NCI-H2196 (cell line): ENCODE results near the gene ATP8B3.

ENCODE experiments used
- DNase-seq: peaks from one replicate; lab custom pipeline; 2025; ENCODE audit not compliant: unreplicated experiment; lab: John Stamatoyannopoulos, UW

Gene ATP8B3, protein sequence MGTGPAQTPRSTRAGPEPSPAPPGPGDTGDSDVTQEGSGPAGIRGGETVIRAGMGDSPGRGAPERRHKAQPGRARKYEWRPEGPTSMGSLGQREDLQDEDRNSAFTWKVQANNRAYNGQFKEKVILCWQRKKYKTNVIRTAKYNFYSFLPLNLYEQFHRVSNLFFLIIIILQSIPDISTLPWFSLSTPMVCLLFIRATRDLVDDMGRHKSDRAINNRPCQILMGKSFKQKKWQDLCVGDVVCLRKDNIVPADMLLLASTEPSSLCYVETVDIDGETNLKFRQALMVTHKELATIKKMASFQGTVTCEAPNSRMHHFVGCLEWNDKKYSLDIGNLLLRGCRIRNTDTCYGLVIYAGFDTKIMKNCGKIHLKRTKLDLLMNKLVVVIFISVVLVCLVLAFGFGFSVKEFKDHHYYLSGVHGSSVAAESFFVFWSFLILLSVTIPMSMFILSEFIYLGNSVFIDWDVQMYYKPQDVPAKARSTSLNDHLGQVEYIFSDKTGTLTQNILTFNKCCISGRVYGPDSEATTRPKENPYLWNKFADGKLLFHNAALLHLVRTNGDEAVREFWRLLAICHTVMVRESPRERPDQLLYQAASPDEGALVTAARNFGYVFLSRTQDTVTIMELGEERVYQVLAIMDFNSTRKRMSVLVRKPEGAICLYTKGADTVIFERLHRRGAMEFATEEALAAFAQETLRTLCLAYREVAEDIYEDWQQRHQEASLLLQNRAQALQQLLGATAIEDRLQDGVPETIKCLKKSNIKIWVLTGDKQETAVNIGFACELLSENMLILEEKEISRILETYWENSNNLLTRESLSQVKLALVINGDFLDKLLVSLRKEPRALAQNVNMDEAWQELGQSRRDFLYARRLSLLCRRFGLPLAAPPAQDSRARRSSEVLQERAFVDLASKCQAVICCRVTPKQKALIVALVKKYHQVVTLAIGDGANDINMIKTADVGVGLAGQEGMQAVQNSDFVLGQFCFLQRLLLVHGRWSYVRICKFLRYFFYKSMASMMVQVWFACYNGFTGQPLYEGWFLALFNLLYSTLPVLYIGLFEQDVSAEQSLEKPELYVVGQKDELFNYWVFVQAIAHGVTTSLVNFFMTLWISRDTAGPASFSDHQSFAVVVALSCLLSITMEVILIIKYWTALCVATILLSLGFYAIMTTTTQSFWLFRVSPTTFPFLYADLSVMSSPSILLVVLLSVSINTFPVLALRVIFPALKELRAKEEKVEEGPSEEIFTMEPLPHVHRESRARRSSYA (N-terminal part only)

GRCh38 chr19:1811942-1812425 is at the start of gene ATP8B3:
TSS of gene ATP8B3 (minus strand) at chr19:1812276. CDS start at chr19:1811736, 540 bp downstream.
- DNase-seq: no peak

DNA sequence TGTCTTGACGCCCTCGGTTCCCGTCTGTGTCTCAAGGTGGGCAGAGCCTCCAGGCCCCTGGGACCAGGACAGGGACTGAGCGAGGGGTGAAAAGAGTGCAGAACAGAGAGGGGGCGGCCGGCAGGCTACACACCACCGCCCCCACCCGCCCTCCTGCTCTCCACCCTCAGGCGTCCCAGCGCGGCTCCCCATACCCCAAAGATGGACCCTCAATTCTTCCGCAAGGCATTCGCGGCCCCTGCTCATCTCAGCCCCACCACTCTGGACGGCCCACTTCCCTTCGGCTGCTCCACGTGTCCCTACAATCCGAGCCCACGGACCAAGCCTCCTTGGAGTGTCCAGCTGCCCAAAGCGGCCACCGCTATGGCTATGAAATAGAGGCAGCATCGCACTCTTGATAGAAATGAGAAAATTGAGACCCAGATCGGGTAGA is 49.5 kb upstream of the ATP8B3 start:
- DNase-seq: no peak

GRCh38 chr19:1860821-1861598 is 48.9 kb upstream of the ATP8B3 start:
- DNase-seq: no peak

GRCh38 chr19:1860042-1860775 is 48.1 kb upstream of the ATP8B3 start:
- DNase-seq: peak; percentile 33

DNA sequence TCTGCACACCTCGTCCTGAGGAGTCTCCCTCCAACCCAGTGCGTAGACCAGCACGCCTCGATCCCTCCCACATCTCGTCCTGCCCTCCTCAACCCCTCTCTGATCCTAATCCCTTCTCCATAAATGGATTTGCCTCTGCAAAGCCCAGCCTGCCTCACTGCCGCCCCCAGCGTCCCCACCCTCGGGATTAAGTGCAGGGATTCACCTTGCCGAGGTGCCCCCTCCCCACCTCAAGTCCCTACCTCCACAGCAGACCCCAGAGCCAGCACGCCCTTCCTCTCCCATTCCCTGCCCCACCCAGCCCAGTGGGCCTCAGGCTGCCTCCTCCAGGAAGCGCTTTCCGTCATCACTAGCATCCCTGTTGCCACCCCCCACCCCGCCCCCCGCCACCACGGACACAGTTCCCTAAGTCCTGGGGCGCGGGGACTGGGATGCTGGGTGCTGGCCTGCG is 47.3 kb upstream of the ATP8B3 start:
- DNase-seq: no peak

DNA sequence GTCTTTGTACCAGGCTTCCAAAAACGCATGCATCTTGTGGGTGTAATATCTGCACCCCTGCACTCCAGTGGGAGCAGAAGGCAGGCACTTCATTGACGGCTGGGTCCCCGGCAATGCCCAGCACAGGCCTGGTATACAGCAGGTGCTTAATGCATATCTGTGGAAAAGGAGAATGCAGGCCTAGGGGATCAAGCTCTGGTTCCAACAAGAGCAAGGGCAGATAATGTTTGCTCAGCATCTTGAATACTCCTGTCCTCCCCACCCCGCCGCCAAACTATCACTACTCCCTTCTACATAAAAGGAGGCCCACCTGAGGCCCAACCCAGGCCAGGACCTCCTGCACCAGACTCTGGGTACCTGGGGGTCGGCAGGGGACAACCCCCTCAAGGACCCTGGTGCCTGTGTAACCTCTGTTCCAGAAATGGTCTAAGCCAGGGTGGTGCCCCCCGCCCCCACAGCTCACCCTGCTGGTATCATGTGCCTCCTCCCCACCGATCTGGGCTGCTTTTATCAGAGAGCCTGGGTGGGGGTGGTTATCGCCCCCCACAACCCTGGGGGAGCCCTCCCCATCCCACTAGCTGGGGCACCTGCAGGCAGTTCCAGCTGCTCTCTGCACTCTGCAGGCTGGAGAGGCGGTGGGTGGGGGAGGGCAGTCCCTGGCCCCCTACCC is 46.5 kb upstream of the ATP8B3 start:
- no peak for DNase-seq

DNA sequence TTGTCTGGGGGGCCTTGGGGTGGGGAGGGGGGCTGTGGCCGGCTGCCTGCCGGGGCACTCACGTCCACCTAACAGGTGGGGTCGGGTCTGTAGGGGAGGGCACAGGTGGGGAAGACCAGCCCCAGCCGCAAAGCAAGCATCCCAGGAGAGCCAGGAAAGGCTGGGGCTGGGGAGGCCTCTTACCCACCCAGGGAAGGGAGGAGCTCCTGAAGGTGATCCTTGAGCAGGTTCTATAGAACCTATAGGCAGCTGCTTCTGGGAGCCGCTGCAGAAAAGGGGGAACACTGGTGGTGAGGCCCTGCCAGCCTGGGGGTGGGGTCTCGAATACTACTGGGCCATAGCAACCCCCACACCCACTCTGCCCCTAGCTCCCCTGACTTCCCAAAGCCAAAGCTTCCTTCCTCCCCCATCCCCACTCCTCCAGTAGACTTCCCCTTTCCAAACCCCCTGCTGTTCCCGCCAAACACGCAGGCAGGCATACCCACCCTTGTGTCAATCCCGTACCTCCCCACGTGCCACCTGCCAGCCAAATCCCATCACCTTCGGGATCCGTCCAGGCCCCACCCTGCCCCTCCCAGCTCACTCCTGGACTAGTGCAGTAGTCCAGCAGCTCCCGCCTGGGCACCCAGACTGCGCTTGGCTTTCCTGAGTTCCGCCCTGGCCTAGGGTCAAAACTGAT is 45.7 kb upstream of the ATP8B3 start:
- no peak for DNase-seq

GRCh38 chr19:1856698-1857603 is 44.9 kb upstream of the ATP8B3 start:
- no peak for DNase-seq

DNA sequence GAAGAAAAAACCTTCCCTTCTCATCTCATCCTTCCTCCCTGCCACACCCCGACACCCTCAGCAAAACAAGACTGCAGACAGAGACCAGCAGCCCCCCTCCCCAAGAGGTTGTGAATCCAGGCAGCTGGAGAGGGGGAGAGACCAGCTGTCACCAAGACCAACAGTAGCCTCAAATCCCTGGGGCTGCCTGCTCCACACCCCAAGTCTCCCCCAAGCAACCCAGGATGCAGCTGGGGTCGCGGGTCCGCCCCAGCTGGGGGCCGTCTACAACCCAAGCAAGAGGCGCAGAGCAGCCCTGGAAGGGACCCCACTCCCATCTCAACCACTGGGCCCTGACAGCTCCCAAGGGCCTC is 44.2 kb upstream of the ATP8B3 start:
- no peak for DNase-seq

- no peak for DNase-seq
These were observed 43.8 kb upstream of the ATP8B3 start for GRCh38 chr19:1855828-1856255.

GRCh38 chr19:1855040-1855827 is 43.2 kb upstream of the ATP8B3 start:
- peak; percentile 88 for DNase-seq

DNA sequence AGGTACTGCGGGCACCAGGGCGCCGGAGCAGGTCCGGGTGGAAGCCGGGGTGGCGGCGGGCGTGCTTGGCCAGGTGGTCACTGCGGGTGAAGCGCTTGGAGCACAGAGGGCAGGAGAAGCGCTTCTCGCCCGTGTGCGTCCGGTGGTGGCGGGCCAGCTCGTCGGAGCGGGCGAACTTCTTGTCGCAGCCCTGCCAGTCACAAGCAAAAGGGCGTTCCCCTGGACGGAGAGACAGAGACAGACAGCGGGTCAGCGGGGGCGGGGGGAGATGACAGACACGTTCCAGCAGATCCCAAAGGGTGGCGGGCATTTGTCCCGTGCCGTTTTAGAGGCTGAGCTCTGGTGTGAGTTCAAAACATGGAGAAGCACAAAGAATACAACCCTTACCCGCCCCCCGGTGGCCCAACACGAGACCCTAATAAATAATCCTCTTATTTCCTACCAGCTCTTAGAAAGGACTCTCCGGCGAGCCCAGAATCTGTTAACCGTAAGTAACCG is 42.5 kb upstream of the ATP8B3 start:
- no peak for DNase-seq

DNA sequence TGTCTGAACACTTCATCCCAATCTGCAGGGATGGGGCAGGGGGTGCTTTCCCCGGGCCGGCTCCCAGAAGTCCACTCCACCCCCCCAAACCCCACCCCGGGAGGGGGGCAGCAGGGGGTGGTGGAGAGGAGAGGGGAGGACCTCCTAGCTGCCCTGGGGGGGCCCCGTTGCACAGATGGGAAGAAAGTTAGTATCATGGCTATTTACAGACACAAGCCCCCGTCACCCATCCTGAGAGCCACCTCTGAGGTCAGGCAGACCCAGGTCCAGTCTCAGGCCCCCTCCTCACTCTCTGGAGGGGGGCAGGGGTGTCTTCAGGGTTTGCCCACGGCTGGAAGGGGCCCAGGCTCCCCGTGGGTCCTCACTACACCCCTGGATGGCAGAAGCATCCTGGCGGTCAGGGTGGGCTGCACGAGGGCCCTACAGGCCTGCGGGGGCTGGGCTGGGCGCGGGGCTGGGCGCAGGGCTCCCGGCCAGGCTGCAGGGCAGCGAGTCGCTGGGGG is 42.0 kb upstream of the ATP8B3 start:
- no peak for DNase-seq

DNA sequence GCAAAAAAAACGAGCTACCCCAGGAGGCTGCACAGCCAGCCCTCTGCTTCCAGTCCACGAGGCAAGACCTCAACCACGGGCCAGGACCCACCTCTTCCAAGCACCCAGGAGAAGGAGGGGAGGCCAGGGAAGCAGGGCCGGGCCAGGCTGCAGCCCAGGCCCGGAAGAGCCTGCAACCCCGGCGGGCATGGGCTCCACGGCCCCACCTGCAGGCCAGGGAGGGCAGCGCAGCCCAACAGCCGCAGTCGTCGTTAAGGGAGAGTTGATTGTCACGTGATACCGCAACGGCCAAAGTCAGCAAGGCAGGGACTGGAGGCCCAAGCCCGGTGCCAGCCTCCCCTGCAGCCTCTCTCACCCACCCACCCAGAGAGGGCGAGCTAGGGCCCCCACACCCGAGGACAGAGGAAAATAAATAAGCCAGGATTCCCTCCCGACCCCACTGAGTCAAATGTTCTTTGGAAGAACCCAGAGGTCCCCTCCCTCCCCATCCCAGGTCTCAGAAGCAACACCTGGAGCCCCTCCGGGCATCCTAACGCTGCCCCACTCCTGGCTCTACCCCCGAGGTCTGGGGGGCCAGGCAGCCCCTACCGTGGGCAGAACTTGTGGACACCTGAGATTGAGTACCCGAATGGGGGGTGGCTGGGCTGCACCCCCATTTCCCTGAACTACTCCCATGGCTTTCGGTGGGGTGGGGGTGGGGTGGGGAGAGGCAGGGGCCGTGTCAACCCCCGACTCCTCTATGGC is 41.4 kb upstream of the ATP8B3 start:
- DNase-seq: peak; percentile 86

DNA sequence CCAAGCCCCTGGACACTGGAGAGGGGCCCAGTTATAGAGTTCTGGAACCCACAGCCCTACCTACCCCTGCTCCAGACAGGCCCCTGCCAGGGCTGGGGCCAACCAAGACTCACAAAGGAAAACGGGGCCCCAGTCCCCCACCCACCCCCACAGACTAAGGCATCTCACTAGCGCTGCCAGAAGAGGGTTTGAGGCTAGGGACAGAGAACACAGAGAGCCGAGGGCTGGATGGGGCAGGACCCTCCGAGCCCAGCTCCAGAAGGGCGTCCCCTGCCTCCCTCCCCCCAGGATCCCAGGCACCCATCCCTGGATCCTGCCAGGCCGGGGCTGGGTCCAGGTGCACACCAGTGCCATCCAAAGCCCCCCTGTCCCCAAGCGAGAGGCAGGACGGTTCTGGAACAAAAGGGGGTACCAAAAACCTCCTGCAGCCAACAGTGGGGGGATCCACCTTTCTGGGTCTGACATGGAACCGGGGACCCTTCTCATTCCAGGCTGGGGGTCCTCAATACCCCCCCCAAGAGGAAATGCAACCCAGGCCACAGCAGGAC is 40.6 kb upstream of the ATP8B3 start:
- no peak for DNase-seq
